NB4 (cell line): ENCODE measurements around the gene TNS1.

Experiments
- CTCF ChIP-seq: IDR thresholded peaks from one replicate; pipeline ENCODE4 v1.5.1; 2012; ENCODE audit warnings: low read depth, low read length
- MYC ChIP-seq: IDR thresholded peaks from 2 replicates; pipeline ENCODE4 v1.6.1; 2011; ENCODE audit warnings: low read depth, low read length
- POLR2A ChIP-seq: IDR thresholded peaks from 2 replicates; pipeline ENCODE4 v1.6.1; 2011; ENCODE audit warnings: mild to moderate bottlenecking; ENCODE audit not compliant: insufficient read length; ENCODE audit errors: extremely low read depth

- no peak for TF ChIP-seq CTCF
- TF ChIP-seq POLR2A = no peak
- no peak for TF ChIP-seq MYC
These were observed 182.5 kb downstream of the TNS1 start for GRCh38 chr2:217820091-217820819.
